Duodenal mucosa (tissue), 2 donors: ENCODE results near the gene PYY.
"Not testable (repeated sequence)": the region's sequence is repeated elsewhere in the genome, so short reads cannot be mapped to it uniquely, and the experiment has no call there.

ENCODE experiments used
- H3K27ac ChIP-seq: one replicate; pipeline ENCODE4 v1.7.0; 2013; ENCODE audit warnings: low read depth, low read length
- H3K27me3 ChIP-seq, 2 donors: one replicate each; pipeline ENCODE4 v1.7.0; 2013; ENCODE audit warnings: low read length in 2 of 2, control low read depth in 1 of 2; ENCODE audit not compliant: insufficient read depth in 2 of 2, control insufficient read depth in 1 of 2
- H3K36me3 ChIP-seq, 2 donors: one replicate each; pipeline ENCODE4 v1.7.0; 2013; ENCODE audit warnings: low read length in 2 of 2, control low read depth in 1 of 2; ENCODE audit not compliant: insufficient read depth in 2 of 2, control insufficient read depth in 1 of 2
- H3K4me1 ChIP-seq, 2 donors: one replicate each; pipeline ENCODE4 v1.7.0; 2013; ENCODE audit warnings: low read length in 2 of 2, control low read depth in 1 of 2; ENCODE audit not compliant: insufficient read depth in 2 of 2, control insufficient read depth in 1 of 2
- H3K4me3 ChIP-seq, 2 donors: one replicate each; pipeline ENCODE4 v1.7.0; 2013; ENCODE audit warnings: low read length in 2 of 2, low read depth in 1 of 2
- H3K9ac ChIP-seq, 2 donors: one replicate each; pipeline ENCODE4 v1.7.0; 2013; ENCODE audit warnings: low read length in 2 of 2, low read depth in 1 of 2
- H3K9me3 ChIP-seq, 2 donors: one replicate each; pipeline ENCODE4 v1.7.0; 2013; ENCODE audit warnings: low read length in 2 of 2, control low read depth in 1 of 2; ENCODE audit not compliant: control insufficient read depth in 1 of 2

Gene PYY

DNA sequence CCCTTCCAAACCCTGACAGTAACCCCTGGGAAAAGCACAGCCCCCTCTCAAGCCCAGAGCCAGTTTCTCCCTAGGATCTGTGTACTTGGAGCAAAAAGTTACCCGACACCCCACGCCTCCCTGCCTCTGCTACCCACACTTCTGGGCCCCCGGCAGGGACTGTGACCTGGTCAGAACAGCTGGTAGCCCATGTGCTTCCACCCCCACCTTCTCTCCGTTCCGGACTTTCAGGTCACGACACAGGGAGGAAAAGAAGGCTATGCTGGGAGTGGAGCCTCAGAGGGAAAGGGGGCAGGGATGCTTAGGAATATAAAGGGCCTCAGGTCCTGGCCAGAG, 17.8 kb downstream of the PYY start:
- Histone ChIP-seq H3K9ac (no peak overlapping the region), H3K27me3 (peaks cover 6% of the 10 kb centered on the region in 2 donors), H3K4me1 (peaks cover 0 to 8% of the 10 kb centered on the region in 2 donors), H3K4me3 (no peak overlapping the region), H3K9me3 (no peaks in the 10 kb centered on the region), H3K27ac (no peak overlapping the region), H3K36me3 (no peaks in the 10 kb centered on the region)

DNA sequence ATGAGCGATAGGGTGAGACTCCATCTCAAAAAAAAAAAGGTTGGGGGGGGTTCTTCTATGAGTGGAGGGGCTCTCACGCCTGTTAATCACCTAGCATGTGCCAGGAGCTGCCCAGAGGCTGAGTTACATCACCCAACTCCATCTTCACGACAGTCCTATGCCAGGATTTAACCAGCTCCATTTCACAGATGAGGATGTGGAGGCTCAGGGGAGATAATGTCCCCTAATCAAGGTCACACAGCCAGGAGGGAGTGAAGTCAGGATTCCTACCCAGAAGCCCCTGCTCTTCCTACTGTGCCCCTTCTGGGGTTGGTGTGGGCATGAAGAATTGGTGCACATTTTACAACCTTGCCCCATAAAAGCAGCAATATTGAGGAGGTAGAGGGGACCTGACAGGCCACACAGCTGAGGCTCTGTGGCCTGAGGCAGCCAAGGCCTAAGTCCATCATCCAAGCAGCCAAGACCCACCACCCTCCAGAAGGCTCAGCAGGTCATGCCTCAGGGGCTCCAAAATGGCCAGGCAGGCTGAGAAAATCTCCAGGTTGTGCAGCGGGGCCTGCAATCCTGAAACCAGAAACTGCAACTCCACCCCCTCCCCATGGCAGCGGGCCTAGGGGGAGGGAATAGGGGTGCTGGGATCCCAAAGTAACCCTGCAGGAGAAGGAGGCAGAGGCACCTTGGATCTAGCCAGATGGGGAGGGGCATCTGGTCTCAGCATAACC, 18.4 kb downstream of the PYY start:
- Histone ChIP-seq H3K9me3 (no peaks in the 10 kb centered on the region), H3K4me1 (peaks cover 0 to 8% of the 10 kb centered on the region in 2 donors), H3K9ac (no peak overlapping the region), H3K4me3 (no peak overlapping the region), H3K36me3 (no peaks in the 10 kb centered on the region), H3K27me3 (peaks cover 6% of the 10 kb centered on the region in 2 donors), H3K27ac (no peak overlapping the region)

DNA sequence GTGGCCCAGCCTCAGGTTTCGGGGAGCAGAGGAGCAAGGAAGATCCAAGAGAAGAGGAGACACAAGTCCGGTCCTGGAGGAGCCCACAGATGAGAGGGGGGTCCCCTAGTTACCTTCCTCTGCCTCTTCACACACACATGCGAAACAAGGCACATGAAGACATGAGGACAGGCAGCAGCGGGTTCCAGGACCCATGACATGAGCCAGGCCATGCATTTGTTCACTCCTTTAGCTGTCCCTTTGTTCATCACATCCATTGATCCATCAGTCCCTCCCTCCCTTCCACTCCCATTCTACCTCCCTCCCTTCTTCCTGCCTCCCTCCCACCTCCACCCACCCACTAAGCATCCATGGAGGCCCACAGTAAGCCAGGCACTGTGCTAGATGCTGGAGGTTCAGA, 20.8 kb downstream of the PYY start:
- H3K27ac ChIP-seq = no peak overlapping the region

DNA sequence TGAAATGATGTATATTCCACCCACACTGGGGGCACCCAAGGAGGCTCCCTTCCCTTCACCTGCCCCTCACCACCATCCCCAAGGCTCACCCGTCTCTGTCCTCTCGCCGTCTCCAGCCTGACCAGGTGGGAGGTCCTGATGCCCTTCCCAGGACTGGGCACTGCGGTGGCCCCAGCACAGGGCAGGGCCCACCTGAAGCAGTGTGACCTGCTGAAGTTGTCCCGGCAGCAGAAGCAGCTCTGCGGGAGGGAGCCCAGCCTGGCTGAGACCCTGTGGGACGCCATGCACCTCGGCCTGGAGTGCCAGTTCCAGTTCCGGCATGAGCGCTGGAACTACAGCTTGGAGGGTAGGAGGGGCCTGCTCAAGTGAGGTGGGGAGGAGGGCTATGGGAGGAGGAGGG, 21.4 kb downstream of the PYY start:
- Histone ChIP-seq H3K27me3 (no peaks in the 10 kb centered on the region), H3K4me3 (no peak overlapping the region), H3K9ac (no peak overlapping the region), H3K4me1 (peaks cover 1 to 12% of the 10 kb centered on the region in 2 donors), H3K36me3 (no peaks in the 10 kb centered on the region), H3K27ac (no peak overlapping the region), H3K9me3 (no peaks in the 10 kb centered on the region)

More for the DNA sequence above, 20.8 kb downstream of the PYY start:
- Histone ChIP-seq H3K27me3 (no peaks in the 10 kb centered on the region), H3K36me3 (no peaks in the 10 kb centered on the region), H3K4me3 (no peak overlapping the region), H3K9ac (no peak overlapping the region), H3K4me1 (peaks cover 0 to 10% of the 10 kb centered on the region in 2 donors), H3K9me3 (no peaks in the 10 kb centered on the region)

- Histone ChIP-seq H3K9ac (no peak overlapping the region), H3K27ac (no peak overlapping the region), H3K4me3 (no peak overlapping the region), H3K4me1 (peaks cover 6 to 20% of the 10 kb centered on the region in 2 donors), H3K27me3 (peaks cover 3 to 6% of the 10 kb centered on the region in 2 donors), H3K36me3 (no peaks in the 10 kb centered on the region), H3K9me3 (no peaks in the 10 kb centered on the region)
Measured at GRCh38 chr17:43931062-43931571, 22.6 kb downstream of the PYY start.

DNA sequence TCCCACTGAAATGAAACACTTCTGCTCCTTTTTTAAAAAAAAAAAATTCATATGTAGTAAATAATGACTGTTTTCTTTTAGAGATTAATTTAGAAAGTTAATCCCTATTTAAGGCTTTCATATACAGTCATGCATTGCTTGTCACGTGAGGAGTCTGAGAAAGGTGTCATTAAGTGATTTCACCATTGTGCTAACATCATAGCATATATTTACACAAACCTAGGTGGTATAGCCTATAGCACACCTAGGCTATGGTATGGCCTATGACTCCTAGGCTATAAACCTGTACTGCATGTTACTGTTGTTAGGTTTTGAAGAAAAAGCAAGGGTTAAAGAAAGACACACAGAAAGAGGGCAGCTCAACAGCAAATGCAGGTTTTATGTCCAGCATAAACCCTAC, 25.1 kb downstream of the PYY start:
- Histone ChIP-seq H3K9ac (no peak overlapping the region), H3K4me1 (peaks cover 6 to 20% of the 10 kb centered on the region in 2 donors), H3K4me3 (no peak overlapping the region), H3K27ac (no peak overlapping the region), H3K27me3 (peaks cover 5 to 6% of the 10 kb centered on the region in 2 donors), H3K9me3 (no peaks in the 10 kb centered on the region), H3K36me3 (no peaks in the 10 kb centered on the region)

DNA sequence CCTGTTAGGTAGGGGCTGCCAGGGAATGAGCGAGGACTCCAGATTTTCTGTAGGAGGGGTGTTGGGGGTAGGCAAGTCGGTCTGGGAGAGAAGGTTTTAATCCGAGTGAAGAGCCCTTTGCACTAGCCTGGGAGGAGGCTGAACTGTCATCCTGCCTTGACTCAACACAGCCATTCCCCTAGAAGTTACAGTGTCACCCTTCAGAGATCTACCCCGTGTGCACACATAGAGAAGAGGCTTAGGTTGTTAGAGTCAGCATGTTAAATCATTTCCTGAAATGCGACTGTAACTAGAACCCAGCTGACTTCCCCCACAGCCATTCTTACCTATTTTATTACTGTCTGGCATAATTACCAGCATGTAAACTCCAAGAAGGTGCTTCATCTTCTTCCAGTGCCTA, 25.8 kb downstream of the PYY start:
- H3K36me3 ChIP-seq, H3K27ac ChIP-seq, H3K9me3 ChIP-seq, H3K27me3 ChIP-seq, H3K9ac ChIP-seq, H3K4me3 ChIP-seq: not testable (repeated sequence)
- peaks cover 6 to 20% of the 10 kb centered on the region in 2 donors for H3K4me1 ChIP-seq

DNA sequence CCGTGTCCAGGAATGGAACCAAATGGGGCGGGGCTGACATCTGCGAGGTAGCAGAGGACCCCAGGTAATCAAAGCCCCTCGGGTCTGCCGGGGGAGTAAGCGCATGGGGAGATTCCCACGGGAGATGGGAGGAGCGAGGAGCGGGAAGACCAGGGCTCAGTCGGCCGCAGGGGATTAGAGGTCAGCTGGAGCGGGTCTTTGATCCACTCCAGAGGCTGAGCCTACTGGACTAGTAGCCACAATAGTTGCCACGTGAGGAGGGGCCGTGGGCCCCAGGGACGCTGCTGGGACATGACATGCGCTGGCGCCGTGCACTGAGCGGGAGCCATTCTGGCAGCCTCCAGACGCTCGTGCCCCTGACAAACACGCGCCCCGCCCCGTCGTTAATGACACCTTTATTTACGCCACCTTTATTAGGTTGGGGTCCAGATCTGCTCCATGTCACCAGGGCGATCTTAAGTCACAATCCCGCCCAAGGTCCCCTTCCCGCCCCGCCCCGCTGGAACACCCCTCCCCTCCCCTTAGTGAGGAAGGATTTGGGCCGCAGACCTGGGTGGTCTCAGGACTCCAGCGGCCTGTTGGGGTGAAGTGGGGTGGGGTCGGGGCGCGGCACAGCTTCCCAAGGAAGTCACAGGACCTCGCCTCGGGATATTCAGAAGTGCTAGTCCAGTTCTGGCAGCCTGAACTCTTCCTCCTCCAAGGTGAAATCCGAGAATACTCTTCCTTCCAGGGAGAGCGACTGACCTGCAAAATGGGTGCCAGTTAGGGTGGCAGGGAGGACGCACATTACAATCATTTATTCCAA, 26.5 kb downstream of the PYY start:
- Histone ChIP-seq H3K4me3 (peak overlapping the region; percentile 41 to 54), H3K27ac (no peak overlapping the region), H3K4me1 (peaks cover 6 to 20% of the 10 kb centered on the region in 2 donors), H3K9ac (peak overlapping the region in 1 of 2 donors; percentile 47), H3K27me3 (peaks cover 5 to 6% of the 10 kb centered on the region in 2 donors), H3K9me3 (no peaks in the 10 kb centered on the region), H3K36me3 (no peaks in the 10 kb centered on the region)

GRCh38 chr17:43924558-43924957, 29.2 kb downstream of the PYY start:
- Histone ChIP-seq H3K36me3 (no peaks in the 10 kb centered on the region), H3K9me3 (no peaks in the 10 kb centered on the region), H3K4me1 (peaks cover 6 to 14% of the 10 kb centered on the region in 2 donors), H3K4me3 (no peak overlapping the region), H3K27me3 (peaks cover 5 to 6% of the 10 kb centered on the region in 2 donors), H3K9ac (no peak overlapping the region), H3K27ac (no peak overlapping the region)

- no peak overlapping the region for H3K4me3 ChIP-seq
- no peak overlapping the region for H3K9ac ChIP-seq
- no peaks in the 10 kb centered on the region for H3K9me3 ChIP-seq
- no peaks in the 10 kb centered on the region for H3K4me1 ChIP-seq
- no peaks in the 10 kb centered on the region for H3K36me3 ChIP-seq
- H3K27ac ChIP-seq = no peak overlapping the region
- H3K27me3 ChIP-seq = peaks cover 0 to 4% of the 10 kb centered on the region in 2 donors
Measured at GRCh38 chr17:43920500-43921095, 33.1 kb downstream of the PYY start.
